Activated naive CD4-positive, alpha-beta T cell treated with anti-CD3 and anti-CD28 coated beads for 36 hours (primary cell): Measurements from ENCODE around the gene VPS13C. TPM values are rescaled to one million over a fixed set of nuclear protein-coding genes. Genes with fewer than 3 reads are reported as not detected.
"Not testable (repeated sequence)": the region's sequence is repeated elsewhere in the genome, so short reads cannot be mapped to it uniquely, and the experiment has no call there.

Source experiments
- CTCF ChIA-PET: fragments of 350-600 bp; sonication (Branson Sonifier 250); formaldehyde crosslinking; loops from one replicate; lab custom pipeline; 2021; ENCODE audit warnings: antibody characterized with exemption; lab: Charles Lee
- DNase-seq: peaks from one replicate; pipeline ENCODE4 v3.0.0-alpha.2; 2020
- H3K27ac Mint-ChIP-seq: one replicate; pipeline ENCODE4 v1.8.0; 2021; ENCODE audit warnings: mild to moderate bottlenecking, mixed read lengths
- H3K27me3 Mint-ChIP-seq: one replicate; pipeline ENCODE4 v1.8.0; 2021; ENCODE audit warnings: low read depth, mixed read lengths
- H3K36me3 Mint-ChIP-seq: one replicate; pipeline ENCODE4 v1.8.0; 2021; ENCODE audit warnings: low read depth, mixed read lengths
- H3K4me1 Mint-ChIP-seq: one replicate; pipeline ENCODE4 v1.8.0; 2021; ENCODE audit warnings: low read depth, mixed read lengths
- H3K4me3 Mint-ChIP-seq: one replicate; pipeline ENCODE4 v1.8.0; 2021; ENCODE audit warnings: mild to moderate bottlenecking, moderate library complexity, mixed read lengths
- H3K9me3 Mint-ChIP-seq: one replicate; pipeline ENCODE4 v1.8.0; 2021; ENCODE audit warnings: mixed read lengths
- intact Hi-C: fragments of 100-400 bp; cut with micrococcal nuclease; formaldehyde crosslinking; loops from one replicate; pipeline ENCODE4 v1.15.1; 2023
- total RNA-seq, 2 experiments: library from RNA; stranded (reverse); gene quantifications; one replicate each; pipeline ENCODE4 v1.2.3, GENCODE V29; 2021

Gene VPS13C
- total RNA-seq, 2 experiments from 2014 or later: 37.4 to 38.0 TPM

GRCh38 chr15:62021991-62022600 lies 38.2 kb downstream of the VPS13C start:
- H3K9me3 Mint-ChIP-seq: no peaks in the 10 kb centered on the region
- no peak overlapping the region for H3K27ac Mint-ChIP-seq
- intact Hi-C loops: no loop called here
- H3K4me1 Mint-ChIP-seq: peaks cover 2% of the 10 kb centered on the region
- DNase-seq: no peak
- no peaks in the 10 kb centered on the region for H3K27me3 Mint-ChIP-seq
- no peak overlapping the region for H3K4me3 Mint-ChIP-seq
- H3K36me3 Mint-ChIP-seq: peaks cover 39% of the 10 kb centered on the region
- CTCF ChIA-PET: interaction anchor here (0.7 kb wide), 1 partner anchor 26 kb away, joined by 3 read pairs; no protein-coding TSS in a partner anchor

- Mint-ChIP-seq H3K27me3 (no peaks in the 10 kb centered on the region), H3K4me3 (no peak overlapping the region), H3K4me1 (no peaks in the 10 kb centered on the region), H3K27ac (no peak overlapping the region), H3K9me3 (peaks cover 2% of the 10 kb centered on the region), H3K36me3 (peaks cover 41% of the 10 kb centered on the region)
- CTCF ChIA-PET: interaction anchor here (0.7 kb wide), 1 partner anchor 233 kb away, joined by 3 read pairs; no protein-coding TSS in a partner anchor
- intact Hi-C loops: no loop called here
- no peak for DNase-seq
Observed at GRCh38 chr15:62020576-62021160, 39.6 kb downstream of the VPS13C start.

- peaks cover 26% of the 10 kb centered on the region for H3K36me3 Mint-ChIP-seq
- H3K4me1 Mint-ChIP-seq, DNase-seq, H3K4me3 Mint-ChIP-seq, H3K27ac Mint-ChIP-seq, H3K27me3 Mint-ChIP-seq, H3K9me3 Mint-ChIP-seq, intact Hi-C loops: not testable (repeated sequence)
- CTCF ChIA-PET: interaction anchor here (0.7 kb wide), 1 partner anchor 160 kb away, joined by 3 read pairs; the partner anchor contains the start of gene C2CD4B
Observed at GRCh38 chr15:62005354-62005753, 54.9 kb downstream of the VPS13C start.

- Mint-ChIP-seq H3K4me3 (no peak overlapping the region), H3K4me1 (no peaks in the 10 kb centered on the region), H3K27ac (no peak overlapping the region), H3K27me3 (no peaks in the 10 kb centered on the region), H3K9me3 (no peaks in the 10 kb centered on the region), H3K36me3 (peaks cover 40% of the 10 kb centered on the region)
- intact Hi-C loops: no loop called here
- CTCF ChIA-PET: interaction anchor here (0.6 kb wide), 1 partner anchor 51 kb away, joined by 3 read pairs; no protein-coding TSS in a partner anchor
- DNase-seq: no peak
Observed at GRCh38 chr15:61997786-61998185, 62.5 kb downstream of the VPS13C start.

- Mint-ChIP-seq H3K4me3 (no peak overlapping the region), H3K27ac (no peak overlapping the region), H3K4me1 (peaks cover 2% of the 10 kb centered on the region), H3K27me3 (no peaks in the 10 kb centered on the region), H3K9me3 (no peaks in the 10 kb centered on the region), H3K36me3 (peaks cover 44% of the 10 kb centered on the region)
- DNase-seq: no peak
- CTCF ChIA-PET: interaction anchor here (1.4 kb wide), 1 partner anchor 25 kb away, joined by 3 read pairs; no protein-coding TSS in a partner anchor
- intact Hi-C loops: no loop called here
Observed at GRCh38 chr15:61996056-61996635, 64.1 kb downstream of the VPS13C start.

- Mint-ChIP-seq H3K27ac (no peak overlapping the region), H3K27me3 (no peaks in the 10 kb centered on the region), H3K4me1 (peaks cover 2% of the 10 kb centered on the region), H3K4me3 (no peak overlapping the region), H3K9me3 (no peaks in the 10 kb centered on the region), H3K36me3 (peaks cover 52% of the 10 kb centered on the region)
- intact Hi-C loops: no loop called here
- no peak for DNase-seq
- CTCF ChIA-PET: interaction anchor here (1.0 kb wide), 1 partner anchor 10 kb away, joined by 4 read pairs; no protein-coding TSS in a partner anchor
Observed at GRCh38 chr15:61994216-61994615, 66.0 kb downstream of the VPS13C start.

GRCh38 chr15:61992518-61992917 lies 67.7 kb downstream of the VPS13C start:
- Mint-ChIP-seq H3K9me3 (no peaks in the 10 kb centered on the region), H3K4me1 (peaks cover 2% of the 10 kb centered on the region), H3K4me3 (no peak overlapping the region), H3K27ac (no peak overlapping the region), H3K36me3 (peaks cover 55% of the 10 kb centered on the region), H3K27me3 (no peaks in the 10 kb centered on the region)
- intact Hi-C loops: no loop called here
- DNase-seq: no peak
- CTCF ChIA-PET: interaction anchor here (0.6 to 0.8 kb wide), 2 partner anchors 23 kb away, joined by 5 to 6 read pairs; no protein-coding TSS in a partner anchor

- Mint-ChIP-seq H3K9me3 (peaks cover 1% of the 10 kb centered on the region), H3K27ac (no peak overlapping the region), H3K27me3 (no peaks in the 10 kb centered on the region), H3K36me3 (peaks cover 42% of the 10 kb centered on the region), H3K4me3 (no peak overlapping the region), H3K4me1 (peaks cover 6% of the 10 kb centered on the region)
- intact Hi-C loops: no loop called here
- CTCF ChIA-PET: no interaction called here
- no peak for DNase-seq
Observed at GRCh38 chr15:61989667-61990066, 70.6 kb downstream of the VPS13C start.

GRCh38 chr15:61987824-61988223 lies 72.4 kb downstream of the VPS13C start:
- DNase-seq: no peak
- CTCF ChIA-PET: no interaction called here
- Mint-ChIP-seq H3K4me1 (peaks cover 6% of the 10 kb centered on the region), H3K9me3 (peaks cover 1% of the 10 kb centered on the region), H3K27ac (no peak overlapping the region), H3K27me3 (no peaks in the 10 kb centered on the region), H3K36me3 (peaks cover 46% of the 10 kb centered on the region), H3K4me3 (no peak overlapping the region)
- intact Hi-C loops: no loop called here

- intact Hi-C loops: no loop called here
- H3K27ac Mint-ChIP-seq: no peak overlapping the region
- H3K4me3 Mint-ChIP-seq: no peak overlapping the region
- peaks cover 3% of the 10 kb centered on the region for H3K4me1 Mint-ChIP-seq
- CTCF ChIA-PET: interaction anchor here (1.7 kb wide), 1 partner anchor 89 kb away, joined by 5 read pairs; no protein-coding TSS in a partner anchor
- H3K9me3 Mint-ChIP-seq: peaks cover 1% of the 10 kb centered on the region
- no peak for DNase-seq
- peaks cover 31% of the 10 kb centered on the region for H3K36me3 Mint-ChIP-seq
- H3K27me3 Mint-ChIP-seq: no peaks in the 10 kb centered on the region
Observed at GRCh38 chr15:61983081-61983480, 77.2 kb downstream of the VPS13C start.

GRCh38 chr15:61978225-61978624 lies 82.0 kb downstream of the VPS13C start:
- CTCF ChIA-PET: no interaction called here
- Mint-ChIP-seq H3K27ac (no peak overlapping the region), H3K9me3 (no peaks in the 10 kb centered on the region), H3K4me1 (peaks cover 8% of the 10 kb centered on the region), H3K4me3 (no peak overlapping the region), H3K36me3 (peaks cover 15% of the 10 kb centered on the region), H3K27me3 (no peaks in the 10 kb centered on the region)
- no peak for DNase-seq
- intact Hi-C loops: no loop called here

- intact Hi-C loops: loop anchor here (5.0 kb wide), 1 partner anchor 53 kb away; no protein-coding TSS in a partner anchor
Observed at GRCh38 chr15:61974759-61975158, 85.5 kb downstream of the VPS13C start.

More at GRCh38 chr15:61974759-61975158, 85.5 kb downstream of the VPS13C start:
- Mint-ChIP-seq H3K27me3 (no peaks in the 10 kb centered on the region), H3K9me3 (no peaks in the 10 kb centered on the region), H3K36me3 (peaks cover 17% of the 10 kb centered on the region), H3K27ac (no peak overlapping the region), H3K4me3 (no peak overlapping the region), H3K4me1 (peaks cover 8% of the 10 kb centered on the region)
- DNase-seq: no peak
- CTCF ChIA-PET: interaction anchor here (1.4 kb wide), 1 partner anchor 35 kb away, joined by 5 read pairs; no protein-coding TSS in a partner anchor
